Measurements from ENCODE around the gene DTYMK.
"Not testable (repeated sequence)": the region's sequence is repeated elsewhere in the genome, so short reads cannot be mapped to it uniquely, and the experiment has no call there.

Gene DTYMK, protein sequence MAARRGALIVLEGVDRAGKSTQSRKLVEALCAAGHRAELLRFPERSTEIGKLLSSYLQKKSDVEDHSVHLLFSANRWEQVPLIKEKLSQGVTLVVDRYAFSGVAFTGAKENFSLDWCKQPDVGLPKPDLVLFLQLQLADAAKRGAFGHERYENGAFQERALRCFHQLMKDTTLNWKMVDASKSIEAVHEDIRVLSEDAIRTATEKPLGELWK

DNA sequence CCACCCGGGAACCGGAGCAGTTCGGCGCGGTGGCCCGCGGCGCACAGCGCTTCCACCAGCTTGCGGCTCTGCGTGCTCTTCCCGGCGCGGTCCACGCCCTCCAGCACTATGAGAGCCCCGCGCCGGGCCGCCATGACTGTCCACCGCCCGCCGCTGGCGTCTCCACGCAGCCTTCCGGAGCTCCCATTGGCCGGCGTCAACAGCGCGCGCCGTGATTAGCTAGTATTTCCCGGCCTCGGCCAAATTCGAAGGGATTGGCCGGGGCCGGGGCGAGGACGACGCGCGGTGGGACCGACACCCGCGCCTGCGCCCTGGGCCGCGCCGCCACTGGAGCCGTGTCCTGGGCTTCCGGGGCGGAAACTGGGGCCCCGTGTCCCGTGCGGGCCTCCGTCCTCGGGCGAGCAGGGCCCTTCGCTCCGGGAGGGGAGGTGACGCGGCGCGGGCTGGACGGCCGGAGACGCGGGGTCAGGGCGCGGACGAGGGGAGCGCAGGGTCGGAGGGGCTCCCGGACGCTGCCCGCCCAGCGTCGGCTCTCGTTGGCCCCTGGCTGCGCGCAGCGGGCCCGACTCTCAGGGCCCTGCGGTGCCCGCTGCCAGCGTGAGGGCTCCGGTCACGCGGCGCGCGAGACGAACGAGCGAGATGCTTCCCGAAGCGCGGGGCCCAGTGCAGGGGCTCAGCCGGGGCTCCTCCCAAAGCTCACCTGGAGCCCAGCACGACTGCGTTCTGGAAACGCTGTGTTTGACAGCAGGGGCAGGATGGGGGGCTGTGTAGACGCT, at the start of gene DTYMK:
DTYMK (minus strand) TSS at position 166 of the 776 bp plus-strand sequence; CDS start at position 134, 32 bp downstream.
- peak; percentile 97 for ATAC-seq

GRCh38 chr2:241736111-241736510, 49.5 kb upstream of the DTYMK start:
- no peak for ATAC-seq

GRCh38 chr2:241734467-241735208, 48.0 kb upstream of the DTYMK start, which contains the start of gene D2HGDH:
Gene D2HGDH, plus strand, starts transcription at chr2:241734630. Its CDS starts 595 bp downstream, at chr2:241735225.
- ATAC-seq = peak; percentile 87 to 90

- ATAC-seq = no peak
Measured at GRCh38 chr2:241734208-241734466, 47.5 kb upstream of the DTYMK start.

DNA sequence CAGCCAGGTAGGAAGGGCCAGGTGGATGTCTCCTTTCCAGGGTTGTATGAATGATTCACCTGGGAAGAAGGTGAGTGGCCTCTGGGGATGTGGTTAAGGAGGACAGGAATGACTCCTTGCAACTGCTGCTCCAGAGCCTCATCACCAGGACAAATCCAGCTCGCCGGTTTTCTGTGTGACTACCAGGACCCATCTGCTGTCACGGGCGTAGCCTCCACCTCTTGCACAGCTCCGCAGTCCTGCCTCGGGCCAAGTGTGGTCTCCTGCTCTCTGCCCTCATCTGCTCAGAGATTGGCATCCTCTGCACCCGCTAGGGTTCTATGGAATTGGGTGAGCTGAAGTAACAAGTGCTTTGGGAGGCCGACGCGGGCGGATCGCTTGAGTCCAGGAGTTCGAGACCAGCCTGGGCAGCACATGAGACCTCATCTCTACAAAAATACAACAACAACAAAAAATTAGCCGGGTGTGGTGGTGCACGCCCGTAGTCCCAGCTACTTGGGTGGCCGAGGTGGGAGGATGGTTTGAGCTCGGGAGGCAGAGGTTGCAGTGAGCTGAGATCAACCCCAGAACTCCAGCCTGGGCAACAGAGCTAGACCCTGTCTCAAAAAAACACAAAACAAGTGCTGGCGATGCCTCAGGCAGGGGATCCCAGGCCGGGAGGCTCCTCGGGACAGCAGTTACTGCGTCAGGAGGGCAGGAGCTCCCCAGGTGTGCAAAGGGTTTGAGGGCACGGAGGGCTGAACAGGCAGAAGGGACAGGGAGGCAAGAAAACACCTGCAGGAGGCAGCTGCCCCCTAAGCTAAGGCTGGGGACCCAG, 47.0 kb upstream of the DTYMK start:
- no peak for ATAC-seq

- not testable (repeated sequence) for ATAC-seq
Measured at GRCh38 chr2:241732513-241733186, 46.0 kb upstream of the DTYMK start.

- ATAC-seq = no peak
Measured at GRCh38 chr2:241730671-241731293, 44.2 kb upstream of the DTYMK start.

DNA sequence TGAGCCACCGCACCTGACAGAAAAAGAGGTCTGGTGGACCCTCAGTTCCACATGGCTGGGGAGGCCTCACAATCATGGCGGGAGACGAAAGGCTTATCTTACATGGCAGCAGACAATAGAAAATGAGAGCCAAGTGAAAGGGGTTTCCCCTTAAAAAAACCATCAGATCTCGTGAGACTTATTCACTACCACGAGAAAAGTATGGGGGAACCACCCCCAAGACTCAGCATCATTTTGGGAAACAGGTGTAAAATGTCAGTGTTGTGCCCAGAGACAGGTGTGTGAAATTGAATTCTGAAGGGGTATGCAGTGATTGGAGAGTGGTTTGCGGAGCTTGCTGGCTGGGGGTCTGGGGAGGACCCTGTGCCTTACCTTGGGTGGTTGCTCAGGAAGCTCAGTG, 43.3 kb upstream of the DTYMK start:
- ATAC-seq = no peak

DNA sequence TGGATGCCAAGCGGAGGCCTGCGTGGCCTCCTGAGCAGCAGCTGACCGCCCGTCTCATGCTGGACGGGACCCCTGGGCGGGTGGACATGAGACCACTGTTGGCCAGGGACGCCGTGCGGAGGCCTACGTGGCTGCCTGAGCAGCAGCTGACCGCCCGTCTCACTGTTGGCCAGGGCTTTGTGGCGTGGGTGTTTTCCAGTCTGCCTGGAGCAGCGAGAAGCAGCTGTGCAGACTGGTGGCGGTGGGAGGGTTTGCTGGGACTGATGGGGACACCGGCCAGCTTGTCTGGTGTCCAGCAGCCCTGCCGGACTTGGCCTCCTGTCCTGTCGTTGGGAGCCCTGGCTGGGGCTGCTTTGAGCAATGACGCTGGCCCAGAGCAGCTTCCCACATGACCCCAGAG, 42.0 kb upstream of the DTYMK start:
- no peak for ATAC-seq

DNA sequence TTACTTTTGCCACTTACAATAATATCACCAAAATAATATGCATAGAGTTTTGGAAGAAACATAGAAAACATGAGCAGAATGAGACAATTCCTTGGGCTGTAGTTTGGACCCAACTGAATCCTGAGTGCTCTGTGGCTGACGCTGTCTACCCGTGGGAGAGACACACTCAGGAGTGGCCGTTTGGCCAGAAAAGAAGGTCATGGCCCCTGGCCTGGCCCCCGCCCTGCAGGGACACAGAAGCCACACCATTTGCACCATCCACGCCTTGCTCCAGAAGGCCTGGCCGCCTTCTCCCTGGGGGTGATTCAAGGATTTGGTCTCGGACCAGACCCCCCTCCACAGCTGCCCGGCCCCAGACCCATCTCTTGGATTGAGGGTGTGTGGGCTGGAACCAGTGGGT, 41.4 kb upstream of the DTYMK start:
- ATAC-seq = no peak

GRCh38 chr2:241726459-241726858, 39.8 kb upstream of the DTYMK start:
- no peak for ATAC-seq

GRCh38 chr2:241724975-241725870, 38.6 kb upstream of the DTYMK start:
- no peak for ATAC-seq

- peak in 1 of 2 donors; percentile 45 for ATAC-seq
Measured at GRCh38 chr2:241724259-241724974, 37.8 kb upstream of the DTYMK start.

DNA sequence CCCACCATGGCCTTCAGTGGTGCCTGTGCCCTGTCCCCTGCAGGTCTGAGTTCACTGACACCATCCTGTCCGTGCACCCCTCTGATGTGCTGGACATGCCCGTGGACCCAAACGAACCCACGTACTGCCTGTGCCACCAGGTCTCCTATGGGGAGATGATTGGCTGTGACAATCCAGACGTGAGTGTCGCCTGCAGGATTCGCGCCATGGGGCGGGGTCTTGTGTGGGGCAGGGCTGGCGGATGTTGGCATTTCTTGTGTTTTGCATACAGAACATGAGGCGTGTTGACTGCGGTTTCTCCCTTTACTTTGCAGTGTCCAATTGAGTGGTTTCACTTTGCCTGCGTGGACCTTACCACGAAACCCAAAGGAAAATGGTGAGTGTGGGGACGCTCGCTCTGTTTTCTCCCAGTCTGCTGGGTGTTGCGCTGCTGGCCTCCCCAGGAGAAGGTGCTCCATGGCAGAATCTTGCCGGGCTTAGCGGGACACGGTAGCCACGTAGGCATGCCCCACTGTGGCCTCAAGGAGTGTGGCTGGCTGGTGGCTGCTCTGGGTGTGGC, 36.4 kb upstream of the DTYMK start:
- ATAC-seq = no peak

GRCh38 chr2:241721852-241722251, 35.2 kb upstream of the DTYMK start:
- ATAC-seq = no peak

DNA sequence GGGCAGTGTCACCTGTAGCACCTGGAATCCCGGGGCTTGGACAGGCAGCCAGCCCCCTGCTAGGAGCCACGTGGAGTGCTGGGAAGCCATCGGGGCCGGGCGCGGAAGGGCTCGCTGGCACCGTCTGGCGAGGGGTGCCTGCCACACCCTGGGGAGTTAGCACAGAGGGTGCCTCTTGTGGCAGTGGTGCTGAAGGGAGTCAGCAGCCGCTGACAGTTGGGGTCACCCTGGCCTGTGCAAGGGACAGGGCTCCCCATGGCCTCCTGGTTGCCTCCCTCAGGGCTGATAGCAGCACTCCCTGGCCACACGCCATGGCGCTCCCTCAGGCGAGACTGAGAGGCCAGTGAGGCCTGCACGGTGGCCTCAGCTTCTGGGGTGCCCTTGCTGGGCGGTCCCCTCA, 33.9 kb upstream of the DTYMK start:
- ATAC-seq = no peak

GRCh38 chr2:241720099-241720498, 33.5 kb upstream of the DTYMK start:
- no peak for ATAC-seq

GRCh38 chr2:241719093-241719492, 32.5 kb upstream of the DTYMK start:
- ATAC-seq = no peak

- ATAC-seq = no peak
Measured at GRCh38 chr2:241708879-241709278, 22.3 kb upstream of the DTYMK start.

- no peak for ATAC-seq
Measured at GRCh38 chr2:241706537-241706936, 19.9 kb upstream of the DTYMK start.
